Stimulated activated CD4-positive, alpha-beta T cell treated with anti-CD3 and anti-CD28 coated beads, Interleukin-12 subunit alpha, Interleukin-12 subunit beta, amount 100 ng/mL, for 4 hours (primary cell): Measurements from ENCODE around the gene ZFP36L1.

Experiments
- DNase-seq: peaks from one replicate; pipeline ENCODE4 v3.0.0-alpha.2; 2020

The ZFP36L1 gene

GRCh38 chr14:68792979-68793733 is at the start of gene ZFP36L1:
ZFP36L1 (minus strand) TSS chr14:68793067; CDS start chr14:68792938, 129 bp downstream.
- peak; percentile 85 for DNase-seq

- no peak for DNase-seq
Measured at GRCh38 chr14:68842298-68842697, 49.4 kb upstream of the ZFP36L1 start.

DNA sequence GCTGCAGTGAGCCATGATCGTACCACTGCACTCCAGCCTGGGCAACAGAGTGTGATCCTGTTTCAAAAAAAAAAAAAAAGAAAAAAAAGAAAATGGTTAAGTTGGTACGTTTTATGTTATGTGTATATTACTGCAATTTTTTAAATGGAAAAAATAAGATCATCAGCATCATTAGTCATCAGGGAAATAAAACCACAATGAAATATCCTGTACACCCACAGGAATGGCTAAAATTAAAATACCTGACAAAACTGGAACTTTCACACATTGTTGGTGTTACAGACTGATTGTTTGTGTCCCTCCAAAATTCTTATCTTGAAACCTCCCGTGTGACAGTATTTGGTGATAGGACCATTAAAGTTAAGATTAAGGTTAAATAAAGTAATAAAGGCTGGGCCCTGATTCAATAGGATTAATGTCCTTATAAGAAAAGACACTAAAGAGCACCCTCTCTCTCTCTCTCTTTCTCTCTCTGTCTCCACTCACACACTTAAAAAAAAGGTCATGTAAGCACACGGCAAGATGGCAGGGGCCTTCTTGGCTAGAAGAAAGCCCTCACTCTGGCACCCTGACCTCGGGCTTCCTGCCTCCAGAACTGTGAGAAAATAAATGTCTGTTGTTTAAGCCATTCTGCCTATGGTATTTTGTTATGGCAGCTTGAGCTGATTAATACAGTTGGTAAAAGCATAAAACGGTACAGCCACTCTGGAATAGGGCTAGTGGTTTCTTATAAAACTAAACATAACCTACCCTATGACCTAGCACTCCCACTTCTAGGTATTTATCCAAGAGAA is 48.3 kb upstream of the ZFP36L1 start:
- DNase-seq: no peak

- no peak for DNase-seq
Measured at GRCh38 chr14:68840454-68840853, 47.6 kb upstream of the ZFP36L1 start.

- no peak for DNase-seq
Measured at GRCh38 chr14:68836082-68836481, 43.2 kb upstream of the ZFP36L1 start.

DNA sequence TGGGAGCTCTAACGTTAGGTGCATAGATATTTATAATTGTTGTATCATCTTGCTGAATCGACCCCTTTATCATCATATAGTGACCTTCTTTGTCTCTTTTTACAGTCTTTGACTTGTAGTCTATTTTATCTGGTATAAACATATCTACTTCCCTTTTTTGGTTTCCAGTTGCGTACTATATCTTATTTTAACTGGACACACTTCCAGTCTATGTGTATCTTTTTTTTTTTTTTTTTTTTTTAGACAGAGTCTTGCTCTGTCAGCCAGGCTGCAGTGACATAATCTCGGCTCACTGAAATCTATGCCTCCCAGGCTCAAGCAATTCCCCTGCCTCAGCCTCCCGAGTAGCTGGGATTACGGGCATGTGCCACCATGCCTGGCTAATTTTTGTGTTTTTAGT is 41.9 kb upstream of the ZFP36L1 start:
- DNase-seq: no peak

DNA sequence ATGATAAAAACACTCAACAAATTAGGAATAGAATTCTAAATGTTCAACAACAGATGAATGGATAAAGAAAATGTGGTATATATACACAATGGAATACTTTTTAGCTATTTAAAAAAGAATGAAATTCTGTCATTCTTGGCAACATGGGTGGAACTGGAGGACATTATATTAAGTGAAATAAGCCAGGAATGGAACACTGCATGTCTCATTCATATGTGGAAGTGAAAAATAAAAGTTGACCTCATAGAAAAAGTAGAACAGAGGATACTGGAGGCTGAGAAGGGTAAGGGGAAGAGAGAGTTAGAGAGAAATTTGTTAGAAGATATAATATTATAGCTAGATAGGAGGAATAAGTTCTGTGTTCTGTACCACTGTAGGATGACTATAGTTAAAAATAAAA is 35.8 kb upstream of the ZFP36L1 start:
- DNase-seq: no peak

GRCh38 chr14:68825729-68826128 is 32.9 kb upstream of the ZFP36L1 start:
- no peak for DNase-seq

DNA sequence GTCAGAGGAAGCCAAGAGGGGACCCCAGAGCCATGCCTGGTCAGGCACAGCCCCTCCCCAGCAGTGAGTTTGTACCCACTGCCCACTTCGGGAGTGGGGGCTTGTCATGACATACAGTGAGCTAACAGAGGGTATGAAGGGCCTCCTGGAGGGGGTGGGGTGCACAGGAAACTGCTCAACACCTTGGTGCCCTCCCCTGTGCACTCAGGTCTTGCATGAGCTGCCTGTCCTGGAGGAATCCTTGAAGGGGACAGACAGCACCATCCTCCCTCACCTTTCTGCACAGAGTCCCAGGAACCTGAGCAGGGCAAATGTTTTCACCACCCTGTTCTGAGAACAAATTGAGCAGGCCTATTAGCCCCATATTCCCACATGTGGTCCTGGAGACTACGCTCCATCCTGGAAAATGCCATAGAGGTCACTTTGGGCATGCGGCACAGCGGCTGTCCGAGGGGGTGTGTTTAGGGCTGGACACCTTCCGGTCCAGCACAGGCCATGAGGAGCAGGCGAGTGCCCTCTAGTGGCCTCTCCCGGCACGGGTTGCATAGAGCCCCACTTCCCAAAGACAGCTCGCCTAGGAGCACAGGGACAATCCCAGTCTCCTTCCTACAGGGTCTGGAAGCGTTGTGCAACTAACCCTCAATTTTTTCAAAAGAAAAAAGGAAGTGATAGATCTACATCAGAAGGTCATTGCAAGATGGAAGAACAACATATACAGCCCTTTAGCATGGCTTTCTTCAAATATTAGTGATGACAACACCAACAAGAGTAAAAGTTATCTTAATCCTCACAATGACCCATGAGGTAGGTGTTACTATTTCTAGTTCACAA is 31.9 kb upstream of the ZFP36L1 start:
- no peak for DNase-seq

DNA sequence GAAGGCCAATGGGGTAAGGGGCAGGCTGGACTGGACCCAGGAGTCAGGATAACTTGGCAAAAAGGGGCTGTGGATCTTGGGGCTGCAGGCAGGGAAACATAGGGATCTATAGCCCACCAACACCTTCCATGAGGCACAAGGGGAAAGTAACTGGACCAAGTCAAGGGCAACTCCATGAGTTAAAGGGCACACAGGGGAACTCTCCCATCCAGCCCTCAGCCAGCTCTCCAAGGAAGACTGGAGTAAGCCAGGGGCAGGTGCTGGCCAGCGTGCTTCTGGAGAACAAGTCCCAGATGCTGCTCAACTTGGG is 31.3 kb upstream of the ZFP36L1 start:
- DNase-seq: no peak

- DNase-seq: no peak
Measured at GRCh38 chr14:68823434-68824206, 30.8 kb upstream of the ZFP36L1 start.

DNA sequence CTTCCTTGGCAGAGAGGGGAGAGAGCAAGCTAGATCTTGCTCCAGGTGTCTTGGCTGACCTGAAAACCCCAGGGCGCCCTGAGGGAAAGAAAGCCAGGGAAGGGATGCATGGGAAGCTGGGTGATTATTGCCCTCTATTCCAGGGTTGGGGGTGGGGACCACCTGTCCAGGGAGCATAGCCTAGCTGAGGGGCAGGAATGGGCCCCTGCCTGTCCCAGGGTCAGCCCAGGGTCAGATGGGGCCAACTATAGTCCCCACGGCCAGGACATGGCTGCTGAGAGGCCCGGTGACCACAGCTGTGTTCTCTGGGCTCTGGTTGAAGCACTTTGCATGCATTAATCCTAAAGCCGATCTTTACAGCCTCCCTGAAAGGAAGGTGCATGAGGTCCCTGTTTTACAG is 30.1 kb upstream of the ZFP36L1 start:
- no peak for DNase-seq

DNA sequence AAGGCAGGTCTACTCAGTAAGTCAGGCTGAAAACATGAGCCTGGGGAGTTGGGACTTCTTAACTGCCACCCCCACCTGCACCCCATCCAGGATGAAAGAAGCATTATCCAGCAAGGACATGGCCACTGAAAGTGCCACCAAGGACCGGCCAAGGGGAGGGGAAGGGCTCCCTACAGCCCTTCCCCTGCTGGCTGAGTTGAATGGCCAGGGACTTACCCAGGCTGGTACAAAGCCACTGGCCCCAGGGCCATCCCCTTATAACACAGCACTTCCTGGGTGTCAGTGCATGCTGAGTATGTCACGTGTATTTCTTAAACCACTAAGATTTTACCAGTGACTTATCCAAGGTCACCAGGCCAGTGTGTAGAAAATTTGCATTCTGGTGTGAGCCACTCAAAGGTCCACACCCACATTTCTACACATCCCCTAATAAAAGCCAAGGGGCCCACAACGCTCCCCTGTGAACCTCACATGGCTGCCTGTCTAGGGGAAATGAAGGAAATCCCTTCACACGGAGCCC is 29.3 kb upstream of the ZFP36L1 start:
- DNase-seq: no peak

GRCh38 chr14:68820999-68821683 is 28.3 kb upstream of the ZFP36L1 start:
- DNase-seq: no peak

GRCh38 chr14:68820536-68820935 is 27.7 kb upstream of the ZFP36L1 start:
- DNase-seq: no peak

DNA sequence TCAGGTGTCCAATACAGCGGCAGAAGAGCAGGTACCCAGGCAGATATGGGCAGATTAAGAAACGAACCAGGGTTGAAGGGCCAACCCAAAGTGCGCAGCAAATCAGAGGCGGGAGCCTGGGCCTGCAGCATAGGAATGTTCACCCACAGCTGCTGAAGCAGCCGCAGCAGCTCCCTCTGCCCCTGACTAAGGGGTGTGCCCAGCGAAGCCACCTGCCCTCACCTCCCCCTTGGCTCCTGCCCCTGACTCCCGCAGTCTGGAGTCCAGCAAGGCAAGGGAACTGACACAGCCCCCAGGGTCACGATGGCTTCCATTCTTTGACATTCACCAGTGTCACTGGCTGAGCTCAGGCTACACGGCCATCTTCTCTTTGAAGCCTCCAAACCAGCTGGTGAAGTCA is 27.3 kb upstream of the ZFP36L1 start:
- DNase-seq: no peak

DNA sequence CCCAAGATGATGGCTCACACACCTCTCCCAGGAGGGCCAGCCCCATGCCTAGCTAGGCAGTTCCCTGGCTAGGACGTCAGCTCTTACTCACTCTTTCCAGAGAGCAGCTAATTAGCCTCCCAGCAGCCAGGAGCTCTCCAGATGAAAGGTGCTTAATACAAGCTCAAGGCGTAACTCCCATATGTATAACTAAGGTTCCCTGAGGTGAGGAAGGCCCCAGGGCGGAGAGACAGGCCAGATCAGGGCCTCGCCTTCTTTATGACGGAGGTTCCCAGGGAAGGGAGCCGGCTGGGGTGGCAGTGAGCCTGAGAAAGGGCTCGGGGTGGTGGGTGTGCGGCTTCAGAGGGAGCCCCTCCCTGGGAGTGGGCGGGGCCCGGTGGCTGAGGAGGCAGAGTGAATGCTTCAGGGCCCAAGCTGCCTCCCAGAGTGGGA is 26.4 kb upstream of the ZFP36L1 start:
- DNase-seq: no peak

DNA sequence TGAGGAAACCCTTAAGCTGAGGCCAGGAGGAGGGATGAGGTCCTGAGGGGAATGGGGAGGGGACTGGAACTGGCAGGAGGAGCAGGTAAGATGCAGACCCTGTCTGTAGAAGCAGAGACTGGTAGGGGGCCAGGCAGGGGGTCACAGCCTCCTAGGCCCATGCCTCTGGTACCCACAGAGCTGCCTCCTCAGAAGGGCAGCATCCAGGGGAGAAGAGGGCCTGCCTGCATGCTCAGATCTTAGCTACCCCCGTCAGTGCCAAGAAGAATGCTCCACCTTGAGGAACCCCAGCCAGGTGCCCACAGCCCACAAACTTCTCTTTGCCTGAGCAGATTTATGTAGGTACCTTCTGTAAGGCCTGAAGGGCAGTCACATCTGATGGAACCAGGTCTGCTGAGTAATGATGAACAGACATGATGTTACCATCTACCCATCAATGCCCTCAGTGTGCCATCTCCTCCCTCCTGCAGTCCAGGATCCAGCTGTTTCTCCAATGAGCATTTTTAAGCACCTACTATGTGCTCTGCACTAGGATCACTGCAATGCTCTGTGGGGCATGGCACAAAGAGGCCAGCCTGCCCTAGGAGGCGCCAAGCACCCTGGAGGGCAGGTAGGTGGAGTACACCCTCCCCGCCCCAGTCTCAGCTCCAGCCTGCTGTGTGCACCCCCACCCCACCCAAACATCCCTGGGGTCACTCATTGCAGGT is 24.8 kb upstream of the ZFP36L1 start:
- DNase-seq: no peak

DNA sequence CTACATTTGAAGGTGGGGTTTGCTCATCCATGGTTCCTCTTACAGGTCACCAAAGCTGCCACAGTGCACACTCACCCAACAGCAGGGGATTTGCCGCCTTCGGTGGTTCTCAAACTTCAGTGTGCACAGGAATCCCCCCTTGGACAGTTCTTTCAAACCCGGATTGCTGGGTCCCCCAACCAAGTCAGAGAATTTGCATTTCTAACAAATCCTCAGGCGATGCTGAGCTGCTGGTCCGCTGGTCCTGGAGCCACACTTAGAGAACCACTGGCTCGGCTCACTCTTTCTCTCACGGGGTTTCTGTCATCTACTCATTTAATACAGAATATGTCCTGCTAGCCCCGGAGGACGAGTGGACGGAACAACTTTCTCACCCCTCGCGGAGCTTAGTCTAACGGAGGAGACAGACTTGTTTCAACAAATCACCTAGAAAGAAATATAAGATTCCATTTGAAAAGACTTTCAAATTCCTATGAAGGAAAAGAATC is 24.1 kb upstream of the ZFP36L1 start:
- DNase-seq: no peak

DNA sequence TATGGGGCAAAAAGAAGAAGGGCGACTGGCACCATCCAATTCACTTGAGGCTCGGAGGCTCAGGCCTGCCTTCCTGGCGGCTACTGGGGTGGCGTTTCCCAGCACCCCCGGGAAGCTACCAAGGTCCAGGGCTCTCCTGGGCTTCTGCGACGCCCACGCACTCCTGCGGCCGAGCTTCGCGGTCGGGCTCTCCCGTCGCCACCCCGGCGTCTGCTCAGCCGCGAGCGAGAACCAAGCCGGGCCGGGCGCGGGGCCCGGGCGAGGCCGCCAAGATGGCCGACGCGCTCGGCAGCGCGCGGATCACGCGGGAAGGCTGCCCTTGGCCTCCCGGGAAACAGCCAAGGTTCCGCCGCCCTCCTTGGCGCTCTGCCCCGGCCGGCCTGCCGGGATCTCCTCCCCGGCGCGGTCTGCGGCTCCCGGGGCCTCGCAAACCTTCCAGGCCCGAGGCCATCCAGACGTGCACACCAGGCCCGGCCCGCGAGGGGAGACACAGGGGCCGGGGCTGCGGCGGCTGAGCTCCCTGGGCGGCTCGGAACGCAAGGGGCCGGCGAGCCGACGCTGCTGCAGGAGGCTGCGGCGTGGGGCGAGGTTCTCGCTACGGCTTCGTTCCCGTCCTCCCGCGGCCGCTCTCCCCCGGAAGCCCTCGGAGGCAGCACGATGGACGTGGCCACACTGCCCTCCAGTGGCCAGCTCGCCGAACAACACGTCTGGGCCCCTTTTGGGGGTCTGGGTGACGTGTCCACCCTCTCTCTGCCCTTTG is 23.5 kb upstream of the ZFP36L1 start:
- DNase-seq: peak; percentile 90
